RWPE2 (cell line): Measurements from ENCODE around the gene NIM1K.
"Not testable (repeated sequence)": the region's sequence is repeated elsewhere in the genome, so short reads cannot be mapped to it uniquely, and the experiment has no call there.

Experiments
- ATAC-seq: fragments of 200-7000 bp; cut with Tn5 transposase; 3 replicates; pipeline ENCODE4 v1.9.1; 2021; ENCODE audit warnings: low read depth
- DNase-seq: peaks from one replicate; pipeline ENCODE4 v3.0.0-alpha.2; 2020; ENCODE audit warnings: low spot score
- H3K27ac ChIP-seq: fragments of 450-650 bp; 2 replicates; pipeline ENCODE4 v1.5.1; 2017; ENCODE audit warnings: mild to moderate bottlenecking; ENCODE audit not compliant: poor library complexity, severe bottlenecking
- H3K27me3 ChIP-seq: fragments of 250-450 bp; sonication (Bioruptor Pico); 2 replicates; pipeline ENCODE4 v1.5.1; 2021; ENCODE audit warnings: mild to moderate bottlenecking, moderate library complexity; ENCODE audit not compliant: insufficient read depth, poor library complexity, severe bottlenecking
- H3K36me3 ChIP-seq: fragments of 250-450 bp; sonication (Bioruptor Pico); 2 replicates; pipeline ENCODE4 v1.5.1; 2020; ENCODE audit warnings: low read depth, mild to moderate bottlenecking, moderate library complexity
- H3K4me1 ChIP-seq: fragments of 250-450 bp; sonication (Bioruptor Pico); 2 replicates; pipeline ENCODE4 v1.5.1; 2021; ENCODE audit warnings: mild to moderate bottlenecking, moderate library complexity; ENCODE audit not compliant: insufficient read depth, poor library complexity, severe bottlenecking
- H3K4me3 ChIP-seq: fragments of 250-450 bp; sonication (Bioruptor Pico); 2 replicates; pipeline ENCODE4 v1.5.1; 2021; ENCODE audit warnings: mild to moderate bottlenecking, moderate library complexity; ENCODE audit not compliant: severe bottlenecking
- H3K9me3 ChIP-seq: fragments of 250-450 bp; sonication (Bioruptor Pico); 2 replicates; pipeline ENCODE4 v1.5.1; 2021; ENCODE audit warnings: mild to moderate bottlenecking, moderate library complexity; ENCODE audit not compliant: severe bottlenecking
- TF ChIP-seq, protein P1 (sequence below): fragments of 450-650 bp; IDR thresholded peaks from one replicate; pipeline ENCODE4 v1.5.1; 2017; ENCODE audit warnings: mild to moderate bottlenecking, moderate library complexity; ENCODE audit not compliant: poor library complexity, severe bottlenecking

NIM1K gene

DNA sequence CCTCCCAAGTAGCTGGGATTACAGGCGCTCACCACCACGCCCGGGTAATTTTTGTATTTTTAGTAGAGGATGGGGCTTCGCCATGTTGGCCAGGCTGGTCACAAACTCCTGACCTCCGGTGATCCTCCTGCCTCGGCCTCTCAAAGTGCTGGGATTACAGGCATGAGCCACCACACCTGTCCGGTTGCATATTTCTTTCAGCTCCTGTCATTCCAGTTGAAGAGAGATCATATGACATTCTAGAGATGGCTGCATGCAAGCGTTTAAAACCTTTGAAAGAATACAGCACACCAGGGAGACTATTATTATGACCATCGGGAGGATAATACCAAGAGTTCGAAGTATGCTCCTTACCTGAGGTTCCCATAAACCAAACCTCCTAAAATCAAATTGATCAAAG is 9.6 kb upstream of the NIM1K start:
- Histone ChIP-seq H3K9me3 (no peaks in the 10 kb centered on the region), H3K27ac (no peak overlapping the region), H3K36me3 (peaks cover under 1% of the 10 kb centered on the region; the same call in 1 of the 2 replicates), H3K4me3 (no peak overlapping the region), H3K27me3 (no peaks in the 10 kb centered on the region), H3K4me1 (no peaks in the 10 kb centered on the region)
- TF ChIP-seq, protein P1, sequence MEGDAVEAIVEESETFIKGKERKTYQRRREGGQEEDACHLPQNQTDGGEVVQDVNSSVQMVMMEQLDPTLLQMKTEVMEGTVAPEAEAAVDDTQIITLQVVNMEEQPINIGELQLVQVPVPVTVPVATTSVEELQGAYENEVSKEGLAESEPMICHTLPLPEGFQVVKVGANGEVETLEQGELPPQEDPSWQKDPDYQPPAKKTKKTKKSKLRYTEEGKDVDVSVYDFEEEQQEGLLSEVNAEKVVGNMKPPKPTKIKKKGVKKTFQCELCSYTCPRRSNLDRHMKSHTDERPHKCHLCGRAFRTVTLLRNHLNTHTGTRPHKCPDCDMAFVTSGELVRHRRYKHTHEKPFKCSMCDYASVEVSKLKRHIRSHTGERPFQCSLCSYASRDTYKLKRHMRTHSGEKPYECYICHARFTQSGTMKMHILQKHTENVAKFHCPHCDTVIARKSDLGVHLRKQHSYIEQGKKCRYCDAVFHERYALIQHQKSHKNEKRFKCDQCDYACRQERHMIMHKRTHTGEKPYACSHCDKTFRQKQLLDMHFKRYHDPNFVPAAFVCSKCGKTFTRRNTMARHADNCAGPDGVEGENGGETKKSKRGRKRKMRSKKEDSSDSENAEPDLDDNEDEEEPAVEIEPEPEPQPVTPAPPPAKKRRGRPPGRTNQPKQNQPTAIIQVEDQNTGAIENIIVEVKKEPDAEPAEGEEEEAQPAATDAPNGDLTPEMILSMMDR: no peak
- ATAC-seq (no peak), DNase-seq (no peak)

DNA sequence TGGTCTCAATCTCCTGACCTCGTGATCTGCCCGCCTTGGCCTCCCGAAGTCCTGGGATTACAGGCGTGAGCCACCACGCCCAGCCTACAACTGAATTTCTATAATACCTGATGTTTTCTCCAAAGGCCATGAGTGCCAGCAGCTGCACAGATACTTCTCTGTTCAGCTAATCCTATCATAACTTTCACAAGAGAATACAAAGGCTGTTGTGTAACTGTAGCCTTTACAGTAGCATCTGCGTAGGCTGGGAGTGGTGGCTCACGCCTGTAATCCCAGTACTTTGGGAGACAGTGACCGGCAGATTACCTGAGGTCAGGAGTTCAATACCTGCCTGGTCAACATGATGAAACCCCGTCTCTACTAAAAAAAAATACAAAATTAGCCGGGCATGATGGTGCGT is 8.9 kb upstream of the NIM1K start:
- not testable (repeated sequence) for H3K9me3 ChIP-seq, H3K4me1 ChIP-seq, H3K4me3 ChIP-seq, H3K27me3 ChIP-seq, ATAC-seq, H3K36me3 ChIP-seq, DNase-seq, H3K27ac ChIP-seq

DNA sequence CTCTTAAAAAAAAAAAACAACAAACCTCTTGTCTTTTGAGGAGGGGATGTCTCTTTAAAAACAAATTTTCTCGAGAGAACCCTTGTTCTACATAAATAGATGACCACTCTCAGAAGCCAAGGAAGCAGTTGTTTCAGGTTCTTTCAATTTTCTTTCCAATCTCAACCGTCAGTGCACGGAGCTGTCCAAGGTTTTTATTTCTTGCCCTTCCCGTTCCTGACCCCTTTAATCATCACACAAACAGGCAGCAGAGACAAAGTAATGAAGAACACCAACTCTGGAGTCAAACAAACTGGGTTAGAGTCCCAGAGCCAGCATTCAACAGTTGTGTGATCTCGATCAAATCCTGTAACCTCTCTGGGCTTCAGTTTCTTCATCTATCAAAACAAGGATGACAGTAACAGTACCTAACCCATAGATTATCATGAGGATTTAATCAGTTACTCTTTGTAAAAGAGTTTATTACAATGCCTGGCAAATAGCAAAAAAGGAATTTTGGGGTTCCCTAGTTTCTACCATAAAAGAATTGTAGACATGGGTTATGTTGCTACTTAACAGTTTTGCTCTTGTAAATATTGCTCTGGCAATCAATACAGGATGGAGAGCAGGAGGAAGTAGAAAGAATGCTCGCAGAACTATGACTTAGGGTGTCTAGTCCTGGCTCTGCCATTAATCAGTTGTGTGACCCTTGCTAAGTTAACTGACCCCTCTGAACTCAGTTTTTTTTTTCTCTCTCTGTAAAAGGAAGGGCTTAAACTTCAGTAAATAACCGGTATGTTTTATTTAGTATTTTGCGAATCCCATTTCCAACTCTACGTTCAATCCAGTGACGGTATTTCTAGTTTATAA is 1.0 kb upstream of the NIM1K start:
- peaks cover 8% of the 10 kb centered on the region for H3K4me1 ChIP-seq
- ATAC-seq: peak; percentile 13; the same call in 1 of the 3 replicates
- H3K36me3 ChIP-seq: no peaks in the 10 kb centered on the region
- H3K4me3 ChIP-seq: no peak overlapping the region
- no peak for DNase-seq
- no peaks in the 10 kb centered on the region for H3K9me3 ChIP-seq
- TF ChIP-seq, protein P1: no peak
- H3K27me3 ChIP-seq: peaks cover 13% of the 10 kb centered on the region
- H3K27ac ChIP-seq: no peak overlapping the region

DNA sequence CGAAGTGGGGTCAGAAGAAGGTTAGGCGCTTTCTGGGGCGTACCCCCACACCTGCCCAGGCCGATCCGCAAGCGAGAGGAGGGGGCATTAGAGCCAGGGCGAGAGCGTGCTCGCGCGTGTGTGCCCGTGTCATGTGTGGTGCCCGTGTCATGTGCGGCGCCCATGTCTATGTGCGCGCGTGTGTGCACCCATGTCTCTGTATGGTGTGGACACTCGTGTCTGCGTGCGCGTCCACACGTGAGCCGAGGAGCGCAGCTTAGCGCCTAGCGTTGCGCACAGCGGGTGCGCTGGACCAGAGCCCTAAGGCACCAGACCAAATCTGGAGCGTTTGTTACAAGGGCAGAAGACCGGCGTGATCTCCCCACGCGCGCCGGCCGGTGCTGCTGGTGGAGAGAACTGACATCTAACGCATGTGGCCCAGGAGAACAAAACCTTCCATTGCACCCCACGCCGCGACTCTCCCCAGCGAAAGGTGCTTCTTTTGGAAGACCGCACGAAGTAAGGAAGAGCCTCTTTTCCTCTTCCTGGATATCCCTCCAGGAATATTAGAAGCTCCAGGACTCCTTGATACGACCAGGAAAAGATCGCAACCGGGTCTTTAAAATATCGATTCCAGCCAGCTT is 644 bp downstream of the NIM1K start:
- Histone ChIP-seq H3K36me3 (no peaks in the 10 kb centered on the region), H3K4me3 (peak overlapping the region; percentile 19), H3K9me3 (no peaks in the 10 kb centered on the region), H3K27me3 (peaks cover 13% of the 10 kb centered on the region), H3K27ac (peak overlapping the region; percentile 7), H3K4me1 (peaks cover 8% of the 10 kb centered on the region)
- no peak for DNase-seq
- TF ChIP-seq, protein P1: no peak
- ATAC-seq: peak; percentile 49

DNA sequence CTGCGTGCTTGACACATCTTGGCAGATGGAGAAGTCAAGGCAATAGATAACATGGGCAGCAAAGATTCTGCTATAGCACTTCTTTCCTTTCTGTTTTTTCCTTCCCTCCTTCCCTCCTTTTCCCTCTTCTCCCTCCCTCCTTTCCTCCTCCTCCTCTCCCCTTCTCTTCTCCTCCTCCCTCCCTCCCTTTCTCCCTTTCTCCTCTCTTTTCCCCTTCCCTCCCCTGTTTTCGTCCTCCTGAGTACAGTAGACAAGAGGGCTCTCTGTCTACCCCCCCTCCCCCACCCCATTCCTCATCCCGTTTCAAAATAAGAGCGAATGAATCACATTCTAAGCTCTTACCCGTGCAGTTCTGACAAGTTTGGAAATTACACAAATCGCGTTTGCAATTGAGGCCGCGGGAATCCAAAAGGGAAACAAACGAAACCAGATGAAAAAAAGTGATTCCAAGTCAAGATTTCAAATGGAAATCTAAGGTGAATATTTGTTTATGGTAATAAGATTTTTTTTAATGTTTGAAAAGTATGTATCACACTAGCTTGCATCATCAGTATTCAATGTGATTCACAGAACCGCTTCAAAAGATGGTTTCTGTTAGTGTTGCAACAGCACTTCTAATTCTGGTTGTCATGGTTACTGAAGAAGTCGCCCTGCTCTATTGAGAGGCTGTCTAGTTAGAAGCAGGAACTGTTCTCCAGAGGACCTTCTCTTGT is 1.3 kb downstream of the NIM1K start:
- ATAC-seq (peak; percentile 74), DNase-seq (no peak)
- Histone ChIP-seq H3K27me3 (peaks cover 13% of the 10 kb centered on the region), H3K36me3 (no peaks in the 10 kb centered on the region), H3K4me3 (peak overlapping the region; percentile 19), H3K9me3 (no peaks in the 10 kb centered on the region), H3K27ac (peak overlapping the region; percentile 7), H3K4me1 (peaks cover 8% of the 10 kb centered on the region)
- TF ChIP-seq, protein P1: no peak
